NCI-H69 (cell line): ENCODE data around the gene IRF1.
A peak's percentile ranks its signal among the peaks of the same experiment; 100 is the strongest.
"Not testable (repeated sequence)": the region's sequence is repeated elsewhere in the genome, so short reads cannot be mapped to it uniquely, and the experiment has no call there.

Experiments used
- DNase-seq: peaks from one replicate; lab custom pipeline; 2025; lab: John Stamatoyannopoulos, UW

Gene IRF1

DNA sequence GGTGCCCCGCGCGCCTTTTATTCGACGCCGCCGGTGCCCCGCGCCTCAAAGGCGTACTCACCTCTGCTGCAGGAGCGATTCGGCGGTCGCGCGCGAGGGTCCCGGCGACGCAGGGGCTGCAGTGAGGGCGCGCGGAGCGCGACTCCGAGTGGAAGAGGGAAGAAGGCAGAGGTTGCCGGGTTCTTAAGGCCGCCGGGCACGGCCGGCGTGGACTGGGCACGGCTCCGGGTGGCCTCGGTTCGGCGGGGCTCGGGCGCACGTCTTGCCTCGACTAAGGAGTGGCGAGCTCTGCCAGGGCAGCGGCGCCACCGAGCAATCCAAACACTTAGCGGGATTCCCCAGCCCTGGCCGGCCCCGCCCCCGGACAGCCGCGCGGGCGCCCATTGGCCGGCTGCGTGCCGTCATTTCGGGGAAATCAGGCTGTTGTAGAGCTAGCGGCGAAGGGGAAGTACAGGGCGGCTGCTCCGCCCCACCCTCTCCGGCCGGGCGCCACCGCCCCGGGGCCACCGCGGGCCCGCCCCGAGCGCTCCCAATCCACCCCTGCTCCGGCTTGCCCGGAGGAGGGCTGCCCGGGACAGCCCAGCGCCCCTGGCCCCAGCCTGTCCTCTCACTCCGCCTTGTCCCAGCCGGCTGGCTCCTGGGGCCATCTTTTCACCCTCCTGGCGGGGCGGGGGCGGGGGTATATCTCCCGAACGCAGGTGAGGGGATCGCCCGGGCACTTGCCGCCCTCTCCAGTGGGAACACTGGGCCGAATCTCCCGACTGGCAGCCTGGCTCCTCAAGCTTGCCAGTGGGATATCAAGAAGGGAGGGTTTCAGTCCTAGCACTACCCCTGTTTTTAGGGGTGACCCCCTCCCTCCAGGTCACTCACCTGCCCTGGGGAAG lies at the start of gene IRF1:
Gene IRF1 (minus strand): TSS at position 290 of the 884 bp plus-strand sequence. CDS start 1,295 bp downstream, outside the sequence.
- peak; percentile 97 for DNase-seq

DNA sequence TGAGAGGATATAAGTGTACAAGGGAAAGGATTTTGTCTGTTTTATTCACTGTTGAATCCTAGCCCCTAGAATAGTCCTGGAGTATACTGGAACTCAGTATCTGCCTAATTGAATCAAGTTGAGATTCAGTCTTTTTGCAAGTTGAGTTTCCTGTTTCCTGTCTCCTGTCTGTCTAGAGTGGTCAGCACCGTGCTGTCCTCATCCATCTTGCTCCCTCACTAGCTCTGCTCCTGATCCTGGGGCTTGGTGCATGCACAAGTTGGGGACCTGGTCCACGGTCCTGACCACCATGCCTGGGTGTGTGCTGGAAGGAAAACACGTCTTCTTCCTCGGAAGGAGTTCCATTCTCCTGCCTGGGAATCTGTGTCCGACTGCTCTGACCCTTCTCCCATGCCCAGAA lies 49.6 kb upstream of the IRF1 start:
- no peak for DNase-seq

GRCh38 chr5:132539716-132540115 lies 49.1 kb upstream of the IRF1 start:
- DNase-seq, result no peak

DNA sequence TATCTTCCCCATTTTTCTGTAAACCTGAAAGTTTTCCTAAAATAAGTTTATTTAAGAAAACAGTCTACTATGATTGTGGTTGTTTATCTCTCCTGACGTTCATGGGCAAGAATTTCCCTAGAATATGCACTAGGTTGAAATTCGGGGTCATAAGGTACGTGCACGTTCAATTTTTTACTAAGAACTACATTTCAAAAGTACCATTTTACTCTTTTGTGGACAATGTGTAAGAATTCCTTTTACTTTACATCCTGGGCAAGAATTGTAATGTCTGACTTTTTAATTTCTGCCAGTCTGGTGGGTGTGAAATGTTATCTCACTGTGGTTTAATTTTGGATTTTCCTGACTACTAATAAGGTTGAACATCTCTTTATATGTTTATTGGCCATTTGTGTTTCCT lies 40.4 kb upstream of the IRF1 start:
- no peak for DNase-seq

DNA sequence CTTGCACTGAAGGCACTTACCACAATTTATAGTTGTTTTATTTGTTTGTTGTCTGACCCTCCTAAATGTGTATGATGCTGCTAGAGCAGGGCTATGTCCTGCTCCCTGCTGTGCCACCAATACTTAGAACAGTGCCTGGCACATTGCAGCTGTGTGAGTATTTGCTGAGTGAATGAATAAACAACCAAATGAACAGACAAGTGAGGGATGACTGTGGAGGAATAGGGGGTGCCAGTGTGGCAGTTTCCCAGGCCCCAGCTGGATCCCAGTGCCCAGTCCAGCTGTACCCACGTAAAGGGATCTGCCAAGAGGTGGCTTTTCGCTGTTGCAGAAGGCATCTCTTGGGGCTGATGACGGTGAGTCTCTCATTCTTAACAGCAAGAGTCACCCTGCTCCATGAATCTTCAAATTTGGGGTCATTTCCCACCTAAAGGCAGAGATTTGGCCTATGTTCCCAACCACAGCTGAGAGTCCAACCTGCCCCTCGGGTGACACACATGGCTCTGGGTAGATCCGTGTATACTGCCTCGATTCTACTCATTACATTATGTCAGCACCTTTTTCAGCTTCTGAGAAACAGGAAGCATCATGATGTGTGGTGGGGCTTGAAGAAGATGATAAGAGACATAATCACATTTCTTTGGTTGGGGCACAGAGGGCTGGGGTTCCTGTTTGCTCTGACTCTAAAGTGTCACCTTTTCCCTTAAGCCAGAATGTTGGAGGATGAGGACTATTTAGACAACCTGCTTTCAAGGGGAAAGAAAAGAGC lies 38.5 kb upstream of the IRF1 start:
- DNase-seq, result no peak

DNA sequence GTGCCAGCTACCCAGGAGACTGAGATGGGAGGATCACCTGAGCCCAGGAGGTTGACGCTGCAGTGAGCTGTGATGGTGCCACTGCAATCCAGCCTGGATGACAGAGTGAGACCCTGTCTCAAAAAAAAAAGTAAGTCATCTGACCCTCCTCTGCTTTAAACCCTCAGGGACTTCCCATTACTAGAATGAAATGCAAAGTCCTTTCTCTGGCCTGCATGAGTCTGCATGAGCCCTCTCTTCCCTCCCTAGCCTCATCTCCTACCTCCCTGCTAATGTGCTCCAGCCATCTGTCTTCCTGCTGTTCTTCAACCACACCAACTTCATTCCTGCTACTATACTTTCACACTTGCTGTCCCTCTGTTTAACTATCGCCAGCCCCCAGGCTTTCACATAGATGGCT lies 37.4 kb upstream of the IRF1 start:
- DNase-seq, result peak; percentile 12

DNA sequence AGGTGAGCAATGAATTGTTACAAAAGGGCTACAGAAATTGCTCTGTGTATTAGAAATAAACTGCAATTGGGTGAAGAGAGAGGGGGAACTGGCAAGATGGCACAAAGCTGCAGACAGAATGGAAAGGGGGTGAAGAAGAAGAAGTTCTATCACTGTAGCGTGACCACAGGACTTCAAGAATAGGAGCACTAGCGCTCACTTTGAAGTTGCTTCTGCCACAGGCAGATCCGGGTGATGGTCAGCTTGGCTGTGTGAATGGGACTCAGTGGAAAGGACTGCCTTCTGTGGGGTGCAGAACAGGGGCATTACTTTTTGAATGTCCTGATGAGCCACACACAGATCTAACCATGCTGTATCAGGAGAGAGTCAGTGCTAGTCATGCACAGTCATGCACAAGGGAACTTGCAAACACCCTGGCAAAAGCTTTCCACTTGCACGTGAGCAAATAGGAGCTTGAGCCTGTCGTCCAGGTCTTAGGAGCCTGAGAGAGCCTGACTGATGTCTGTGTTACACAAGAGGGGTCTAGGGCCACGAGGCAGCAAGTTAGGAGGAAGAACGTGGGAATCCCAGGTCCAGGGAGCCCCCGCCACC lies 36.5 kb upstream of the IRF1 start:
- no peak for DNase-seq

GRCh38 chr5:132526290-132526973 lies 35.9 kb upstream of the IRF1 start:
- DNase-seq, result peak; percentile 75

GRCh38 chr5:132525299-132525724 lies 34.7 kb upstream of the IRF1 start:
- DNase-seq, result no peak

DNA sequence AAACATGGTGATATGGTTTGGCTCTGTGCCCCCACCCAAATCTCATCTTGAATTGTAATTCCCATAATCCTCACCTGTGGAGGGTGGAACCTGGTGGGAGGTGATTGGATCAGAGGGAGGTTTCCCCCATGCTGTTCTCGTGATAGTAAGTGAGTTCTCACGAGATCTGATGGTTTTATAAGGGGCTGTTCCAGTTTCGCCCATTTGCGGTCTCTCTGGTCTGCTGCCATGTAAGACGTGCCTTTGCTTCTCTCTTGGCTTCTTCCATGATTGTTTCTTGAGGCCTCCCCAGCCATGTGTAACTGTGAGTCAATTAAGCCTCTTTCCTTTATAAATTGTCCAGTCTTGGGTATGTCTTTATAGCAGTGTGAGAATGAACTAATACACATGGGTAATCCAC lies 34.3 kb upstream of the IRF1 start:
- DNase-seq, result not testable (repeated sequence)

DNA sequence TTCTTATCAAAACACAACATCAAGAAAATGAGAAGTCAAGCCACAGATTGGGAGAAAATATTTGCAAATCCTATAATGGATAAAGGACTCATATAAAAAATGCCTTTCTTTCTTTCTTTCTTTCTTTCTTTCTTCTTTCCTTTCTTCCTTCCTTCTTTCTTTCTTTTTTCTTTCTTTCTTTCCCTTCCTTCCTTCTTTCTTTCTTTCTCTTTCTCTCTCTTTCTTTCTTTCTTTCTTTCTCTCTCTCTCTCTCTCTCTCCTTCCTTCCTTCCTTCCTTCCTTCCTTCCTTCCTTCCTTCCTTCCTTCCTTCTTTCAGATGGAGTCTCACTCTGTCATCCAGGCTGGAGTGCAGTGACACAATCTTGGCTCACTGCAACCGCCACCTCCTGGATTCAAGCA lies 31.5 kb upstream of the IRF1 start:
- not testable (repeated sequence) for DNase-seq

GRCh38 chr5:132513618-132514336 lies 23.2 kb upstream of the IRF1 start:
- DNase-seq, result not testable (repeated sequence)

- DNase-seq, result no peak
Observed at GRCh38 chr5:132510076-132510475, 19.5 kb upstream of the IRF1 start.

DNA sequence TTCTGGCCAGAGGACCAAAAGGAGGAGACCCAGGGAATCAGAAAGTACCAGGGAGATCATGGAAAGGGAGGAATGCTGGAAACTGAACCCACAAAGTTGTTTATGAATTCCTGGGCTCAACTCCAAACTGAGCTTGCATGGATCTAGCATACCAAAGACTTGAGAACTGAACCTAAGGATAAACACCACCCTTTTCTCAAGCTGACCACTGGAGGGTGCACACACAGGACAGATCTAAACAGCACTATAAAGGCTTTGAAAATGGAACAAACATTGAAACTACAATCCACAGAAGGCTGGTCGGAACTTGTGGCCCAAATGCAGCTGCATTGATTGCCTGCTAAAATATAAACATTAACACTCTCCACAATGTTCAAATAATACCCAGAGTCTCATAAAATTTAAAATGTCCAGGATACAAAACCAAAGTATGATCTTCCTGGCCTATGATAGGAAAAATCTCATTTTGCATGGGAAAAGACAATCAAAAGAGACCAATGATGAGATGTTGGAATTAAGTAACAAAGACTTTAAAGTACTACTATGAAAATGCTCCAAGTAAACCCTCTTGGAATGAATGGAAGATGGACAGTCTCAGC lies 15.6 kb upstream of the IRF1 start:
- DNase-seq, result peak; percentile 57

GRCh38 chr5:132505641-132506040 lies 15.1 kb upstream of the IRF1 start:
- no peak for DNase-seq

DNA sequence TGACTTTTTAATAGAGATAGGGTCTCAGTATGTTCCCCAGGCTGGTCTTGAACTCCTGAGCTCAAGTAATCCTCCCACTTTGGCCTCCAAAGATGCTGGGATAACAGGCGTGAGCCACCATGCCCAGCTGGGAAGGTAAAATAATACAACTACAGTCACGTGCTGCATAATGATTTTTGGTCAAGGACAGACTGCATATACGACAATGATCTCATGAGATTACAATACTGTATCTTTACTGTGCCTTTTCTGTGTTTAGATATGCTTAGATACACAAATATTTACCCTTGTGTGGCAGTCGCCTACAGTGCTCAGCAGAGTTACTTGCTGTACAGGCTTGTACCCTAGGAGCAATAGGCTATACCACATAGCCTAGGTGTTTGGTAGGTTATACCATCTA lies 14.2 kb upstream of the IRF1 start:
- DNase-seq, result no peak

GRCh38 chr5:132503244-132503643 lies 12.7 kb upstream of the IRF1 start:
- no peak for DNase-seq

DNA sequence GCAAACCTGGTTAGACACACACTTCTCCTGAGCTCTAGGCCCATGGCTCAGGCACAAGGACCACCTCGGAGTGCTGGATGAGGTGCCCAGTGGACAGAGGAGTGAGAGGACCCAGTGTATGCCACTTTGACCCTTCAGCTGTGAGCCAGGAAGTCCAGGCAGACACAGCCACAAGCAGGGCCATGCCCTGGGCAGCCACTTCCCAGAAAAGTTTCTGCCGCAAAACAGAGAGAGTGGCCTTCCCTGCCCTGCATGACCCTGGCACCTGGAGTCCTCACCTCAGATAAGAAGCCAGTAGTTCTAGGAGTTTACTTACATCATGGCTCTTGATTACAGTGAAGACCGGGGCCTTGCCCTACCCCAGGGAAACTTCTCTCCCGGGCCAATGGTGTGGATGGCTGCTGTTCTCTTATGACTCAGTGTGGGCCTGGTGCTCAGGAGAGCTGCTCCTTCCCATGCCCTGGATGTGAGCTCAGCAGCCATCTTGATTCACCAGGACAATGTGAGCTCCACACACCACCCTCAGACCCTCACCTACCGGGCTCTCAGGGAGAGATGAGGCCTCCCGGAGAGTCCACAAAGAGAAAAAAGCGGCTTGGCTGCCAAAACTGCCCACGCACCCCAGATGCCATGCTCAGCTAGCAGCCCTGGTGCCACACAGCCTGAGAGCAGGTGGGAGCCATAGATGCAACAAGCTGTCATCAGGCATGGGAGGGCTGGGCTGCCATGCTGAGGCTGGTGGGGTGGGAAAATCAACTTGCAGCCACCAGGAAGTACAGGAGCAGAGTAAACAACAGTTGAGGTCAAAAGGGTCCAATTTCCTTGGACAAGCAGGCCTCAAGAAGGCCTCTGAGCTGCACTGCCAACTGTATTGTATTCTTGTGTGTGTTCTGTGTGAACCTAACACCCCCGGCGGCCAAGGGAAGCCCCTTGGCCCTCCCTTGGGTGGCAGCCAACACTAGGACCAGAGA lies 11.7 kb upstream of the IRF1 start:
- no peak for DNase-seq

GRCh38 chr5:132501629-132501956 lies 11.0 kb upstream of the IRF1 start:
- no peak for DNase-seq
